ENCODE measurements around the gene PLA2G4A.
"Not testable (repeated sequence)": the region's sequence is repeated elsewhere in the genome, so short reads cannot be mapped to it uniquely, and the experiment has no call there.

PLA2G4A gene

GRCh38 chr1:186904361-186904760, 75.6 kb downstream of the PLA2G4A start:
- TF ChIP-seq CTCF (IDR thresholded peaks at IDR 0.05; ENCODE audit: low read length, missing control alignments), result no peak
- no peak overlapping the region for H3K4me3 ChIP-seq (replicated peaks; ENCODE audit: low read depth, low read length)
- DNase-seq (ENCODE audit: low read depth), result no peak

GRCh38 chr1:186905561-186905960, 76.8 kb downstream of the PLA2G4A start:
- no peak for TF ChIP-seq CTCF (IDR thresholded peaks at IDR 0.05; ENCODE audit: low read length, missing control alignments)
- no peak overlapping the region for H3K4me3 ChIP-seq (replicated peaks; ENCODE audit: low read depth, low read length)
- no peak for DNase-seq (ENCODE audit: low read depth)

GRCh38 chr1:186915555-186915954, 86.8 kb downstream of the PLA2G4A start:
- H3K4me3 ChIP-seq (replicated peaks; ENCODE audit: low read depth, low read length), result no peak overlapping the region
- TF ChIP-seq CTCF (IDR thresholded peaks at IDR 0.05; ENCODE audit: low read length, missing control alignments), result no peak
- DNase-seq (ENCODE audit: low read depth), result no peak

- DNase-seq (ENCODE audit: low read depth), result peak; percentile 71
- TF ChIP-seq CTCF (IDR thresholded peaks at IDR 0.05; ENCODE audit: low read length, missing control alignments), result peak; percentile 42
- not testable (repeated sequence) for H3K4me3 ChIP-seq (replicated peaks; ENCODE audit: low read depth, low read length)
Measured at GRCh38 chr1:186917106-186917786, 88.5 kb downstream of the PLA2G4A start.

GRCh38 chr1:186921386-186921785, 92.6 kb downstream of the PLA2G4A start:
- not testable (repeated sequence) for H3K4me3 ChIP-seq (replicated peaks; ENCODE audit: low read depth, low read length); DNase-seq (ENCODE audit: low read depth)

GRCh38 chr1:186922814-186923213, 94.1 kb downstream of the PLA2G4A start:
- not testable (repeated sequence) for DNase-seq (ENCODE audit: low read depth); H3K4me3 ChIP-seq (replicated peaks; ENCODE audit: low read depth, low read length)

GRCh38 chr1:186923486-186923885, 94.7 kb downstream of the PLA2G4A start:
- DNase-seq (ENCODE audit: low read depth), result no peak
- no peak for TF ChIP-seq CTCF (IDR thresholded peaks at IDR 0.05; ENCODE audit: low read length, missing control alignments)
- H3K4me3 ChIP-seq (replicated peaks; ENCODE audit: low read depth, low read length), result no peak overlapping the region

- no peak overlapping the region for H3K4me3 ChIP-seq (replicated peaks; ENCODE audit: low read depth, low read length)
- TF ChIP-seq CTCF (IDR thresholded peaks at IDR 0.05; ENCODE audit: low read length, missing control alignments), result no peak
- peak; percentile 38 for DNase-seq (ENCODE audit: low read depth)
Measured at GRCh38 chr1:186925881-186926669, 97.3 kb downstream of the PLA2G4A start.
